H1 (cell line): ENCODE data around the gene NMT1. TPM values are rescaled to one million over a fixed set of nuclear protein-coding genes. Genes with fewer than 3 reads are reported as not detected.

Experiments
- CTCF ChIA-PET: fragments of 300-600 bp; sonication (Branson Sonifier 250); formaldehyde crosslinking; loops from one replicate; lab custom pipeline; 2021; ENCODE audit not compliant: partially characterized antibody; lab: Charles Lee
- POLR2A ChIA-PET: fragments of 300-600 bp; sonication (Branson Sonifier 250); formaldehyde crosslinking; loops from one replicate; lab custom pipeline; 2021; ENCODE audit warnings: inconsistent platforms; ENCODE audit not compliant: partially characterized antibody; lab: Charles Lee
- DNase-seq, 2 experiments: peaks; one replicate each; pipeline versions ENCODE4 v3.0.0 to v3.0.0-alpha.2; 2010 to 2022; ENCODE audit warnings: low spot score in 2 of 2, low read depth in 1 of 2, mixed read lengths in 1 of 2
- FAIRE-seq: peaks from 2 replicates; lab custom pipeline; 2011; peaks lifted over from hg19 to GRCh38; lab: Jason Lieb, UNC
- H2AFZ ChIP-seq: 2 replicates; pipeline ENCODE4 v1.8.1; 2012; ENCODE audit warnings: low read length, inconsistent platforms
- H2AK5ac ChIP-seq: 2 replicates; pipeline ENCODE4 v1.6.1; 2013; ENCODE audit warnings: low read depth, low read length
- H2BK120ac ChIP-seq: replicated peaks from 2 replicates; pipeline ENCODE3; 2013; ENCODE audit warnings: low read depth, low read length, inconsistent platforms
- H2BK12ac ChIP-seq: 2 replicates; pipeline ENCODE4 v1.6.1; 2013; ENCODE audit warnings: low read depth, low read length
- H2BK15ac ChIP-seq: 2 replicates; pipeline ENCODE4 v1.6.1; 2013; ENCODE audit warnings: low read length
- H2BK20ac ChIP-seq: 2 replicates; pipeline ENCODE4 v1.6.1; 2013; ENCODE audit warnings: low read length
- H2BK5ac ChIP-seq: 2 replicates; pipeline ENCODE4 v1.6.1; 2013; ENCODE audit warnings: low read depth, low read length
- H3K14ac ChIP-seq: 2 replicates; pipeline ENCODE4 v1.6.1; 2013; ENCODE audit warnings: inconsistent platforms; ENCODE audit not compliant: insufficient read length
- H3K18ac ChIP-seq: 2 replicates; pipeline ENCODE4 v1.6.1; 2013; ENCODE audit warnings: low read length; ENCODE audit errors: extremely low read depth
- H3K23ac ChIP-seq: 2 replicates; pipeline ENCODE4 v1.6.1; 2013; ENCODE audit warnings: inconsistent platforms; ENCODE audit not compliant: insufficient read length
- H3K23me2 ChIP-seq: 2 replicates; pipeline ENCODE4 v1.6.1; 2013; ENCODE audit warnings: low read depth, low read length
- H3K27ac ChIP-seq: 2 replicates; pipeline ENCODE4 v1.6.1; 2011; ENCODE audit warnings: low read depth, low read length, inconsistent platforms
- H3K27me3 ChIP-seq, 4 experiments: replicated peaks in 1 of 4; 1 replicate in 1 of 4; 2 replicates in 3 of 4; pipeline versions ENCODE4 v1.6.1 to v1.8.1; 2011 to 2013; ENCODE audit warnings: low read length in 3 of 4, mild to moderate bottlenecking in 3 of 4, inconsistent platforms in 2 of 4, mixed read lengths in 2 of 4, moderate library complexity in 1 of 4; ENCODE audit not compliant: control insufficient read depth in 3 of 4, insufficient read depth in 3 of 4; ENCODE audit errors: extremely low read depth in 1 of 4
- H3K36me3 ChIP-seq, 4 experiments: 2 replicates each; pipeline versions ENCODE4 v1.6.1 to v1.8.1; 2011 to 2013; ENCODE audit warnings: mild to moderate bottlenecking in 4 of 4, low read length in 3 of 4, moderate library complexity in 2 of 4, control low read depth in 1 of 4, inconsistent platforms in 1 of 4; ENCODE audit not compliant: insufficient read depth in 4 of 4, control insufficient read depth in 2 of 4
- H3K4ac ChIP-seq: replicated peaks from 2 replicates; pipeline ENCODE3; 2013; ENCODE audit warnings: low read length, low read depth, mixed read lengths, inconsistent platforms; ENCODE audit not compliant: insufficient read length
- H3K4me1 ChIP-seq, 4 experiments: replicated peaks in 1 of 4; 1 replicate in 1 of 4; 2 replicates in 3 of 4; pipeline versions ENCODE4 v1.6.1 to v1.8.1; 2011 to 2013; ENCODE audit warnings: low read length in 3 of 4, inconsistent platforms in 2 of 4, mixed read lengths in 1 of 4; ENCODE audit not compliant: insufficient read depth in 4 of 4, control insufficient read depth in 3 of 4
- H3K4me2 ChIP-seq, 2 experiments: 2 replicates each; pipeline versions ENCODE4 v1.6.1 to v1.8.1; 2011 to 2013; ENCODE audit warnings: low read depth in 2 of 2, low read length in 2 of 2, control low read depth in 1 of 2, inconsistent platforms in 1 of 2, mild to moderate bottlenecking in 1 of 2; ENCODE audit not compliant: insufficient read depth in 1 of 2
- H3K4me3 ChIP-seq, 4 experiments: fragments of 200-600, 300-600 bp in 1 of 4; sonication (generic), shearing (Covaris generic), sonication (Bioruptor Twin) in 1 of 4; 2 replicates each; pipeline versions ENCODE4 v1.5.1 to v1.8.1; 2011 to 2016; ENCODE audit warnings: low read length in 4 of 4, low read depth in 3 of 4, control low read depth in 2 of 4, inconsistent platforms in 2 of 4, mild to moderate bottlenecking in 2 of 4, mixed read lengths in 1 of 4, moderate library complexity in 1 of 4; ENCODE audit not compliant: insufficient read depth in 2 of 4; ENCODE audit errors: extremely low read depth in 1 of 4
- H3K56ac ChIP-seq: replicated peaks from 2 replicates; pipeline ENCODE3; 2013; ENCODE audit warnings: low read depth, mild to moderate bottlenecking, mixed read lengths, low read length, inconsistent platforms; ENCODE audit not compliant: insufficient read length
- H3K79me1 ChIP-seq: 2 replicates; pipeline ENCODE4 v1.6.1; 2013; ENCODE audit warnings: low read depth, low read length, control low read depth
- H3K79me2 ChIP-seq, 2 experiments: 2 replicates each; pipeline versions ENCODE4 v1.6.1 to v1.8.1; 2012 to 2013; ENCODE audit warnings: low read length in 2 of 2, mild to moderate bottlenecking in 2 of 2, inconsistent platforms in 1 of 2; ENCODE audit not compliant: insufficient read depth in 2 of 2, control insufficient read depth in 1 of 2
- H3K9ac ChIP-seq, 4 experiments: replicated peaks in 1 of 4; 1 replicate in 1 of 4; 2 replicates in 3 of 4; pipeline versions ENCODE4 v1.6.1 to v1.8.1; 2011 to 2013; ENCODE audit warnings: low read depth in 3 of 4, low read length in 3 of 4, control low read depth in 2 of 4, mild to moderate bottlenecking in 2 of 4, moderate library complexity in 2 of 4, inconsistent platforms in 1 of 4; ENCODE audit errors: extremely low read depth in 1 of 4
- H3K9me3 ChIP-seq, 2 experiments: 2 replicates each; pipeline versions ENCODE4 v1.6.1 to v1.8.1; 2012 to 2013; ENCODE audit warnings: mild to moderate bottlenecking in 2 of 2, moderate library complexity in 2 of 2, control low read depth in 1 of 2, inconsistent platforms in 1 of 2, low read depth in 1 of 2, low read length in 1 of 2, mixed read lengths in 1 of 2; ENCODE audit not compliant: insufficient read depth in 2 of 2
- H4K20me1 ChIP-seq, 2 experiments: replicated peaks in 1 of 2; 2 replicates each; pipeline versions ENCODE3 to v1.8.1; 2011 to 2013; ENCODE audit warnings: inconsistent platforms in 2 of 2, low read length in 2 of 2, mild to moderate bottlenecking in 1 of 2; ENCODE audit not compliant: insufficient read depth in 2 of 2, control insufficient read depth in 1 of 2
- H4K5ac ChIP-seq: 2 replicates; pipeline ENCODE4 v1.6.1; 2013; ENCODE audit warnings: low read length, low read depth, mixed read lengths, inconsistent platforms; ENCODE audit not compliant: insufficient read length
- H4K8ac ChIP-seq: 2 replicates; pipeline ENCODE4 v1.8.0; 2013; ENCODE audit warnings: mild to moderate bottlenecking, moderate library complexity, low read length, inconsistent platforms; ENCODE audit not compliant: insufficient read depth; ENCODE audit errors: extremely low read depth
- H4K91ac ChIP-seq: replicated peaks from 2 replicates; pipeline ENCODE3; 2013; ENCODE audit warnings: low read length, mixed read lengths, inconsistent platforms; ENCODE audit not compliant: insufficient read length
- E2F6 ChIP-seq: IDR thresholded peaks from 2 replicates; pipeline ENCODE4 v1.6.1; 2012; ENCODE audit warnings: inconsistent platforms
- POLR2AphosphoS5 ChIP-seq: IDR thresholded peaks from 2 replicates; pipeline ENCODE4 v1.6.1; 2011; ENCODE audit warnings: low read depth, low read length
- WGBS, 2 experiments: shearing (Covaris generic) in 1 of 2; methylation state at CpG; one replicate each; pipeline versions ENCODE4 v1.1.6 to v1.1.7; 2013 to 2015; ENCODE audit warnings: low lambda C conversion rate in 2 of 2, mixed read lengths in 2 of 2, inconsistent platforms in 1 of 2, low coverage in 1 of 2, missing lambda C conversion rate in 1 of 2; ENCODE audit not compliant: insufficient replicate concordance in 2 of 2, insufficient coverage in 1 of 2, insufficient read length in 1 of 2; ENCODE audit errors: extremely low coverage in 1 of 2, missing lambda C conversion rate in 1 of 2; 5-methylcytosine and 5-hydroxymethylcytosine counted together
- polyA plus RNA-seq, 7 experiments: library from polyadenylated mRNA; depleted of rRNA in 3 of 7; stranded (reverse) in 5 of 7; unstranded in 2 of 7; fragments of >200 nt in 5 of 7; fragments of 200-250 nt in 2 of 7; gene quantifications; 1 replicate in 5 of 7; 2 replicates in 1 of 7; 4 replicates in 1 of 7; pipeline versions ENCODE4 v1.2.1 to v1.2.3, GENCODE V29; 2011 to 2013; ENCODE audit warnings: missing spikeins in 2 of 7, mixed read lengths in 2 of 7
- total RNA-seq: library from RNA; stranded (reverse); fragmentation: NEBNext Ultra II Directional; extraction: Animal tissue kit (Norgen Biotek cat#: 25700); gene quantifications from 2 replicates; pipeline ENCODE4 v1.2.1, GENCODE V29; 2021

NMT1 gene
- total and polyA plus RNA-seq, 2 of the 8 experiments (the other 6 are each of a cell fraction or from before 2014, with no cell fraction given) = 42.9 to 149 TPM

GRCh38 chr17:45114117-45114932 lies 53.2 kb downstream of the NMT1 start:
- TF ChIP-seq E2F6 = no peak
- no peak for TF ChIP-seq POLR2AphosphoS5
- Histone ChIP-seq H3K4me2 (0 out of 4 replicates have a peak overlapping the region, but pooled peaks of 1 of the 2 experiments have one; percentile 19), H3K79me2 (no peaks in the 10 kb centered on the region), H3K9me3 (no peaks in the 10 kb centered on the region), H3K27me3 (no peaks in the 10 kb centered on the region), H3K4ac (no peak overlapping the region), H3K4me1 (peaks cover 0 to 9% (median 4%) of the 10 kb centered on the region in 4 experiments; a peak in 3 of 7 replicates), H4K8ac (peak overlapping the region; percentile 20; the same call in 1 of the 2 replicates), H4K5ac (no peak overlapping the region), H2BK5ac (no peak overlapping the region), H4K20me1 (no peaks in the 10 kb centered on the region), H3K4me3 (no peak overlapping the region), H3K56ac (no peak overlapping the region), H3K14ac (no peak overlapping the region), H3K9ac (no peak overlapping the region), H3K23ac (no peak overlapping the region), H3K23me2 (no peaks in the 10 kb centered on the region), H2BK120ac (no peak overlapping the region), H2BK20ac (no peak overlapping the region), H2AK5ac (no peak overlapping the region), H3K27ac (no peak overlapping the region), H4K91ac (no peak overlapping the region), H3K36me3 (no peaks in the 10 kb centered on the region), H2AFZ (no peak overlapping the region), H3K18ac (no peak overlapping the region), H2BK15ac (no peak overlapping the region), H2BK12ac (peak overlapping the region; percentile 50; the same call in 1 of the 2 replicates), H3K79me1 (no peaks in the 10 kb centered on the region)
- WGBS, 2 experiments = 83% methylated on average over 19 of the region's 19 CpGs; no CpG with 5 or more reads in 1 of the 2 experiments
- ChIA-PET POLR2A (interaction anchor here (1.1 to 2.1 kb wide), 4 partner anchors 9 to 57 kb away, joined by 3 to 8 read pairs (median 4); partner anchors contain the start of gene HEXIM1), CTCF (interaction anchor here (0.5 to 3.4 kb wide), 13 partner anchors 9 to 781 kb away, joined by 3 to 20 read pairs (median 4); partner anchors contain the start of genes ACBD4 and PLCD3)
- no peak for DNase-seq
- FAIRE-seq = no peak
